ENCODE measurements around the gene TTC39A. TPM values are rescaled to one million over a fixed set of nuclear protein-coding genes. Genes with fewer than 3 reads are reported as not detected.
A peak's percentile ranks its signal among the peaks of the same experiment; 100 is the strongest.

TTC39A gene
- total RNA-seq, 1 experiment from 2014 or later, result 8.3 TPM

DNA sequence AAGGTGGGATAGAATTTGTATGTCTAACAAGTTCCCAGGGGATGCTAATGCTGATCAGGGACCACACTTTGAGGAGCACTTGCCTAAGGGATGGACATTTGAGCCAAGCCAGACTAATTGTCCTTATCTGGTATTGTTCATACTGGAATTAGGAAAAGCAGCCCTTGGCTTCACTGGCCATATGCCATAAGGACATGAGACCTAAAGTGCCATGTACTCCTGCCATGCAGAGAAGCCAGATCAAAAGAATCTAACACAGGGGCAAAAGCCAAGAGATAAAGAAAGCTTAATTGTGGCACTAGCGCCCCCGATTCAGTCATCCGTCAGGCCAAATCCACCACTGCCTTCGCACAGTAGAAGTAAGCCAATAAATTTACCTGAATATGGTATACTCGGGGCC, 48.6 kb downstream of the TTC39A start:
- no peaks in the 10 kb centered on the region for H3K4me1 ChIP-seq (ENCODE audit: control insufficient read depth, insufficient read depth, low read length)
- TSS peak; percentile 73 for BruUV-seq (replicated peaks)

DNA sequence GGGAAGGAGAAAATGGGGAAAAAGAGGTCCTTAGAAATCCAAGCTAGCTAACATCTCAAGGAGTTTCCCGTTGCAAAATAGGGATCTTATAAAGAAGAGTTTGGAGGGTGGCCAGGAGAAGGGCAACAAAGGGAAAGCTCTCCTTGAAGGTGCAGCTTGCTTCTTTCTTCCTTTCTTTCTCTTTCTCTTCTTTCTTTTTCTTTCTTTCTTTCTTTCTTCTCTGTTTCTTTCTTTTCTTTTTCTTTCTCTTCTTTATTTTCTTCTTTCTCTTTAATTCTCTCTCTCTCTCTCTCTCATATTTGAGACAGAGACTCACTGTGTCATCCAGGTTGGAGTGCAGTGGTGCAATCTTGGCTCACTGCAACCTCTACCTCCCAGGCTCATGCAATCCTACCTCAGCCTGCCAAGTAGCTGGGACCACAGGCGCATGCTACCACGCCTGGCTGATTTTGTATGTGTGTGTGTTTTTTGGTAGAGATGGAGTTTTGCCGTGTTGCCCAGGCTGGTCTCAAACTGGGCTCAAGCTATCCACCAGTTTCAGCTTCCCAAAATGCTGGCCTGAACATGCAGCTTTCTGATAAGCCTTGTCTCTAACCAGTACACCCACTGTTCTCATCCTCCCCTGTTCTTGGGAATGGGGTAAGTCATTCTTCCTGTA, 49.9 kb downstream of the TTC39A start:
- ChIA-PET POLR2A (no interaction called here), CTCF (no interaction called here)
- ATAC-seq, result no peak
- in situ Hi-C loops (cut with HindIII; ENCODE audit: low pct_unique_long_range_greater_than_20kb, low sequenced_read_pairs), result no loop called here
- no peak for DNase-seq (ENCODE audit: low read depth, low spot score)
- Histone ChIP-seq H3K9me3 (ENCODE audit: control insufficient read depth, insufficient read depth, low read depth, low read length) (no peaks in the 10 kb centered on the region), H3K4me1 (ENCODE audit: control insufficient read depth, insufficient read depth, low read length) (peaks cover 3% of the 10 kb centered on the region; the same call in 1 of the 2 replicates), H3K36me3 (ENCODE audit: control insufficient read depth, insufficient read depth, low read length) (no peaks in the 10 kb centered on the region), H3K27me3 (ENCODE audit: control insufficient read depth, insufficient read depth, low read length) (no peaks in the 10 kb centered on the region), H3K27ac (ENCODE audit: low read length) (no peak overlapping the region), H3K4me3 (ENCODE audit: low read depth in 2 of 2, low read length in 2 of 2) (no peak overlapping the region)
- intact Hi-C loops (cut with micrococcal nuclease; ENCODE audit: unreplicated experiment), result no loop called here
- no TSS peak for BruUV-seq (replicated peaks)
- TF ChIP-seq, protein P1, sequence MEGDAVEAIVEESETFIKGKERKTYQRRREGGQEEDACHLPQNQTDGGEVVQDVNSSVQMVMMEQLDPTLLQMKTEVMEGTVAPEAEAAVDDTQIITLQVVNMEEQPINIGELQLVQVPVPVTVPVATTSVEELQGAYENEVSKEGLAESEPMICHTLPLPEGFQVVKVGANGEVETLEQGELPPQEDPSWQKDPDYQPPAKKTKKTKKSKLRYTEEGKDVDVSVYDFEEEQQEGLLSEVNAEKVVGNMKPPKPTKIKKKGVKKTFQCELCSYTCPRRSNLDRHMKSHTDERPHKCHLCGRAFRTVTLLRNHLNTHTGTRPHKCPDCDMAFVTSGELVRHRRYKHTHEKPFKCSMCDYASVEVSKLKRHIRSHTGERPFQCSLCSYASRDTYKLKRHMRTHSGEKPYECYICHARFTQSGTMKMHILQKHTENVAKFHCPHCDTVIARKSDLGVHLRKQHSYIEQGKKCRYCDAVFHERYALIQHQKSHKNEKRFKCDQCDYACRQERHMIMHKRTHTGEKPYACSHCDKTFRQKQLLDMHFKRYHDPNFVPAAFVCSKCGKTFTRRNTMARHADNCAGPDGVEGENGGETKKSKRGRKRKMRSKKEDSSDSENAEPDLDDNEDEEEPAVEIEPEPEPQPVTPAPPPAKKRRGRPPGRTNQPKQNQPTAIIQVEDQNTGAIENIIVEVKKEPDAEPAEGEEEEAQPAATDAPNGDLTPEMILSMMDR (IDR thresholded peaks at IDR 0.05), result no peak
- TF ChIP-seq SIN3A (IDR thresholded peaks at IDR 0.05; ENCODE audit: borderline replicate concordance, insufficient read depth, low read depth, low read length), result no peak

More for the DNA sequence above, 48.6 kb downstream of the TTC39A start:
- Histone ChIP-seq H3K4me3 (ENCODE audit: low read depth in 2 of 2, low read length in 2 of 2) (no peak overlapping the region), H3K36me3 (ENCODE audit: control insufficient read depth, insufficient read depth, low read length) (no peaks in the 10 kb centered on the region), H3K27ac (ENCODE audit: low read length) (no peak overlapping the region), H3K27me3 (ENCODE audit: control insufficient read depth, insufficient read depth, low read length) (no peaks in the 10 kb centered on the region), H3K9me3 (ENCODE audit: control insufficient read depth, insufficient read depth, low read depth, low read length) (no peaks in the 10 kb centered on the region)
- ChIA-PET POLR2A (interaction anchor here (0.7 kb wide), 1 partner anchor 8 kb away, joined by 18 read pairs; no protein-coding TSS in a partner anchor), CTCF (no interaction called here)
- DNase-seq (ENCODE audit: low read depth, low spot score), result no peak
- in situ Hi-C loops (cut with HindIII; ENCODE audit: low pct_unique_long_range_greater_than_20kb, low sequenced_read_pairs) (no loop called here), intact Hi-C loops (cut with micrococcal nuclease; ENCODE audit: unreplicated experiment) (no loop called here)
- ATAC-seq, result no peak
- TF ChIP-seq POLR2AphosphoS5 (IDR thresholded peaks at IDR 0.05; ENCODE audit: low read depth, low read length) (no peak), SIN3A (IDR thresholded peaks at IDR 0.05; ENCODE audit: borderline replicate concordance, insufficient read depth, low read depth, low read length) (no peak), TCF7L2 (IDR thresholded peaks at IDR 0.05; ENCODE audit: low read depth, low read length) (no peak)
- TF ChIP-seq, protein P2, sequence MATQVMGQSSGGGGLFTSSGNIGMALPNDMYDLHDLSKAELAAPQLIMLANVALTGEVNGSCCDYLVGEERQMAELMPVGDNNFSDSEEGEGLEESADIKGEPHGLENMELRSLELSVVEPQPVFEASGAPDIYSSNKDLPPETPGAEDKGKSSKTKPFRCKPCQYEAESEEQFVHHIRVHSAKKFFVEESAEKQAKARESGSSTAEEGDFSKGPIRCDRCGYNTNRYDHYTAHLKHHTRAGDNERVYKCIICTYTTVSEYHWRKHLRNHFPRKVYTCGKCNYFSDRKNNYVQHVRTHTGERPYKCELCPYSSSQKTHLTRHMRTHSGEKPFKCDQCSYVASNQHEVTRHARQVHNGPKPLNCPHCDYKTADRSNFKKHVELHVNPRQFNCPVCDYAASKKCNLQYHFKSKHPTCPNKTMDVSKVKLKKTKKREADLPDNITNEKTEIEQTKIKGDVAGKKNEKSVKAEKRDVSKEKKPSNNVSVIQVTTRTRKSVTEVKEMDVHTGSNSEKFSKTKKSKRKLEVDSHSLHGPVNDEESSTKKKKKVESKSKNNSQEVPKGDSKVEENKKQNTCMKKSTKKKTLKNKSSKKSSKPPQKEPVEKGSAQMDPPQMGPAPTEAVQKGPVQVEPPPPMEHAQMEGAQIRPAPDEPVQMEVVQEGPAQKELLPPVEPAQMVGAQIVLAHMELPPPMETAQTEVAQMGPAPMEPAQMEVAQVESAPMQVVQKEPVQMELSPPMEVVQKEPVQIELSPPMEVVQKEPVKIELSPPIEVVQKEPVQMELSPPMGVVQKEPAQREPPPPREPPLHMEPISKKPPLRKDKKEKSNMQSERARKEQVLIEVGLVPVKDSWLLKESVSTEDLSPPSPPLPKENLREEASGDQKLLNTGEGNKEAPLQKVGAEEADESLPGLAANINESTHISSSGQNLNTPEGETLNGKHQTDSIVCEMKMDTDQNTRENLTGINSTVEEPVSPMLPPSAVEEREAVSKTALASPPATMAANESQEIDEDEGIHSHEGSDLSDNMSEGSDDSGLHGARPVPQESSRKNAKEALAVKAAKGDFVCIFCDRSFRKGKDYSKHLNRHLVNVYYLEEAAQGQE (IDR thresholded peaks at IDR 0.05; ENCODE audit: insufficient read depth in 1 of 2, low read depth in 2 of 2, low read length in 1 of 2), result no peak
- TF ChIP-seq, protein P1 (IDR thresholded peaks at IDR 0.05), result no peak

Measured in Panc1 (cell line).